ENCODE data around the gene PEAK3. TPM values are rescaled to one million over a fixed set of nuclear protein-coding genes. Genes with fewer than 3 reads are reported as not detected.

The PEAK3 gene
- total and polyA plus RNA-seq, 2 donors (not counting 1 experiment from before 2014, with no cell fraction given), result 0.18 to 0.71 TPM

- ChIA-PET POLR2A (interaction anchor here (0.6 to 3.0 kb wide), 19 partner anchors 8 to 322 kb away, joined by 3 to 35 read pairs (median 5); no protein-coding TSS in a partner anchor), CTCF (interaction anchor here (0.8 to 2.3 kb wide), 8 partner anchors 12 to 309 kb away, joined by 3 to 11 read pairs (median 4); no protein-coding TSS in a partner anchor)
- Histone ChIP-seq H3K4me3 (ENCODE audit: control extremely low read depth in 1 of 5, extremely low read depth in 1 of 5, insufficient read depth in 1 of 5, low read depth in 2 of 5, low read length in 4 of 5) (peak overlapping the region in 4 of 5 experiments; percentile 25 to 65 (median 43)), H4K20me1 (ENCODE audit: control insufficient read depth, insufficient read depth, low read length, poor library complexity, severe bottlenecking) (peaks cover 12% of the 10 kb centered on the region), H3K36me3 (replicated peaks in 1 of 2; ENCODE audit: control extremely low read depth in 1 of 2, control insufficient read depth in 1 of 2, extremely low read depth in 1 of 2, insufficient read depth in 2 of 2, low read length in 1 of 2) (no peaks in the 10 kb centered on the region), H3K4me1 (ENCODE audit: control insufficient read depth in 2 of 2, insufficient read depth in 2 of 2, low read length in 2 of 2) (peaks cover 45 to 66% of the 10 kb centered on the region in 2 donors), H3K9me3 (ENCODE audit: control extremely low read depth in 1 of 3, control insufficient read depth in 2 of 3, insufficient read depth in 1 of 3, low read length in 2 of 3) (peaks cover 0 to 23% (median 0%) of the 10 kb centered on the region in 3 donors), H2AFZ (ENCODE audit: insufficient read depth, low read depth, low read length, poor library complexity, severe bottlenecking) (peak overlapping the region; percentile 21), H3K27me3 (replicated peaks in 1 of 4; ENCODE audit: control extremely low read depth in 1 of 4, control insufficient read depth in 3 of 4, insufficient read depth in 4 of 4, low read length in 3 of 4) (peaks cover 0 to 18% (median 5%) of the 10 kb centered on the region in 4 experiments), H3K27ac (ENCODE audit: low read length in 2 of 2) (peak overlapping the region; percentile 64 to 78), H3K9ac (ENCODE audit: low read length) (peak overlapping the region; percentile 63), H3K79me2 (ENCODE audit: control insufficient read depth, insufficient read depth, low read length) (peaks cover 32% of the 10 kb centered on the region), H3K4me2 (replicated peaks; ENCODE audit: low read depth, low read length, poor library complexity, severe bottlenecking) (peak overlapping the region; percentile 88)
- intact Hi-C loops (cut with micrococcal nuclease), result no loop called here
- H3K9me3 Mint-ChIP-seq (ENCODE audit: insufficient read depth), result peaks cover 2% of the 10 kb centered on the region
- peak; percentile 48 for ATAC-seq (ENCODE audit: low read depth)
- H3K4me1 Mint-ChIP-seq, result peaks cover 43% of the 10 kb centered on the region
- peak overlapping the region; percentile 86 for H3K27ac Mint-ChIP-seq
- DNase-seq, result peak; percentile 78
- H3K27me3 Mint-ChIP-seq, result peaks cover 4% of the 10 kb centered on the region
- TF ChIP-seq CTCF (IDR thresholded peaks at IDR 0.05) (no peak), EZH2 (IDR thresholded peaks at IDR 0.05; ENCODE audit: borderline replicate concordance, insufficient read depth, low read depth, low read length, poor library complexity, severe bottlenecking) (no peak)
- WGBS (ENCODE audit: insufficient coverage), result 10% methylated on average over 62 of the region's 62 CpGs
- peak overlapping the region; percentile 87 for H3K4me3 Mint-ChIP-seq
These were observed 20.6 kb upstream of the PEAK3 start for GRCh38 chr19:2302319-2303210.

All from B cell (primary cell).